SIG-M5 treated with dmso at 0.1 percent for 504 hours (cell line): ENCODE measurements around the gene PTPRD.

Source experiments
- DNase-seq: peaks from one replicate; lab custom pipeline; 2025; ENCODE audit not compliant: unreplicated experiment; lab: John Stamatoyannopoulos, UW

PTPRD gene

GRCh38 chr9:8668231-8668630 is 1944.6 kb downstream of the PTPRD start:
- DNase-seq = no peak

DNA sequence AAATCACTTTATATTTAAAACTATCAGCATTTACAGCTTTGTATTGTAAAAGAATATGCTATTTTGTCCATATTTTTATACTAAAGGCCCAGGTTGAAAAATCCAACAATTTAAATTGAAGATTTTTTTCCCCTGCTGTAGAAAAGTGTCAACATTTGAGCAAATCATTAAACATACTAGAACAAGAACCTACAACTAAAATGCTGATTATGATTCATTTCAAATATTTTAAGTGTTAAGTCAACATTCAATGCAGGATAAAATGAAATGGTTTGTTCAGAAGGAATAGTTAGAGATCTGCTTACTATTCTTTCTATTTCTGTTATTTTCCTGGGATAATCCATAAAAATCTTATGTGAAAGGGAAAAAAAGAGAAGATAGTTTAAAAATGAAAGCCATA is 1946.7 kb downstream of the PTPRD start:
- no peak for DNase-seq

- peak; percentile 28 for DNase-seq
These were observed 1952.4 kb downstream of the PTPRD start for GRCh38 chr9:8660383-8660782.

- no peak for DNase-seq
These were observed 1953.7 kb downstream of the PTPRD start for GRCh38 chr9:8659108-8659507.

DNA sequence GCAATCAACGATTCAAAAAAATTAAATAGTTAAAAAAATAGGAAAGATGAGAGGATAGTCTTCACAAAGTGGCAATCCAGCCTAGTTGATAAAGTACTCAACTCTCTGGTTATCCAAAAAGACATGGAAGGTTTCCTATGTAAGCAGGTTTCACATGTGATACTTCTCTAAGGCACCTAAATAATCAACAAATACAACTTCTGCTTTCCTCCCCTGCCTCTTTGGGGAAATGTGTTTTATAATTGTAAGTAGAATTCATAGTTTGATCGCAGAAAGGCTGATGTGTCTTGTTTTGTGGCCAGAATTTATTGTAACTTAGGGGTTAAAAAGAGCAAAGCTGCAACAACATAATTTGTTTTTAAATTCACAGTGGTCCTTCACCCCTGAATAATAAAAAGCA is 1957.7 kb downstream of the PTPRD start:
- no peak for DNase-seq

DNA sequence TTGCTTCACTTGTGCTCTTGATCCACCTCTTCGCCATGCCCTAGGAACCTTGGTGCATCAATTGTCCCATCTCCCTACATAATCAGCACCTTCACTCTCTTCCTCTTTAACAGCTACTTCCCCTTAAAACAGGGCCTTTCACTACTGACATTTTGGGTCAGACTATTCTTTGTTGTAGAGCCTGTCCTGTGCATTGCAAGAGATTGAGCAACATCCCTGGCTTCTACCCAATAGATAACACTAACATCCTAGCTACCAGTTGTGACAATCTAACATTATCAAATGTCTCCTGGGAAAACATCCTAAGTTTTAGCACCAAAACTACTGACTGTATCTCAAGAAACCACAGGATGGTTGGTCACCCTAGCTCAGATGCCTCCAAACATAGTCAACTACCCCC is 1958.9 kb downstream of the PTPRD start:
- no peak for DNase-seq

- DNase-seq = no peak
These were observed 1959.7 kb downstream of the PTPRD start for GRCh38 chr9:8653111-8653510.

DNA sequence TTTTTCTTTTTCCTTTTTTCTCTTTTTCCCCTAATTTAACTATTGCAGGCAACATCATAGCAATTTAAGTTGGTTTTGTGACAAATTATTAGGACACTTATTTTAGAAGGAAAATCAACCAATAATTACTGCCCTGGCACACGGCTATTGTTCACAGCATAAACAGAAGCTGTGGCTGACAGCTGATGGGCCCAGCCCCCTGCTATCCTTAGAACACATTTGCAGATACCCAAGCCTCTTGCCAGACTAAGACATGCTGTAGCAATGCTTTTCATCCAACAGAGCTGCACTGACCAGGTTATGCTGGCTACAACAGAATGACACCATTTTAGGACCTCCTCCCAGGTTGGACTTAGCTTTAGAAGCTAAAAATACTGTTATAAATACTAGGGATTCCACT is 1960.5 kb downstream of the PTPRD start:
- no peak for DNase-seq

DNA sequence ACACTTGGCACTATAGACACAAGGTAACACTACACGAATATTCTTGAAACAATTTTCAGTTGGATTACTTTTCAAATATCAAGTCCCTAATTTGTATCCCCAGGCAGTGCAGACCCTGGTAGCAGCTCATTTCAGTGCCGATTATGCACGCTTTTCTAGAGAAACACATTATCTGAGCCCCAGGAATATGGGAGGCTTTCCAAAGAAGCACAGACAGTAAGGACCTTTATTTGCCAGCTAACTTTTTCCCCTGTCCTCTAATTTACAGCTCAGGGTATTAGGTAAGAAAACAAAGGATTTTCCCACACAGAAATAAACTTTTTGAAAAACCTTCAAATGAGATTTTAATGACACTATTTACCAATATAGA is 1961.0 kb downstream of the PTPRD start:
- DNase-seq = no peak

GRCh38 chr9:8651070-8651845 is 1961.5 kb downstream of the PTPRD start:
- no peak for DNase-seq

DNA sequence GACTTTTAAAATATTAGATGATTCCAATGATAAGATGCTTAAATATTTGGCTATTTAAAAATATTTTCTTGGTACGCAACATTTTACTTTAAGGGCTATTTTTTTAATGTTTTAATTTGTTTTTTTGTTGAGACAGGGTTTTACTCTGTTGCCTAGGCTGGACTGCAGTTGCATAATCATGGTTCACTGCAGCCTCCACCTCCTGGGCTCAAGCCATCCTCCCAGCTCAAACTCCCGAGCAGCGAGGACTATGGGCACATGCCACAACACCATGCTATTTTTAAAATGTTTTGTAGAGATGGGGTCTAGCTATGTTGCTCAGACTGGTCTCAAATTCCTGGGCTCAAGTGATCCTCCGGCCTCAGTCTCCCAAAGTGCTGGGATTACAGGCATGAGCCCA is 1963.0 kb downstream of the PTPRD start:
- no peak for DNase-seq

DNA sequence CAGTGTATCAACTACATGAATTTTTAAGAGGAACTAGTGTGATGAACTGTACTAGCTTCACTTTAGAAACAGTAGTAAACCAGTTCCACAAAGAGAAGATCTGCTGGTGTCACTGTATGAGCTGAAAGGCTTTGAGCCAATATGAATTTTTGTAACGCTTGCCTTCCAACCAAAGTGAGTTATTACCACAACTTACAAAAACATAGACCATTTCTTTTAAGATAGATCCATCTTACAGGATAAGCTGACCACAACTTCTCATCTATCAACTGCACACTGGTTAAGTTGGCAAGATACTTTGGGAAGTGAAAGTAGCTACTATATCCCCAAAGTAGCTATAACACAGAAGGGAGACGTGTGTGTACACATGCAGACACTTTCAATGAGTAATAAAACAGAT is 1963.6 kb downstream of the PTPRD start:
- DNase-seq = peak; percentile 60

DNA sequence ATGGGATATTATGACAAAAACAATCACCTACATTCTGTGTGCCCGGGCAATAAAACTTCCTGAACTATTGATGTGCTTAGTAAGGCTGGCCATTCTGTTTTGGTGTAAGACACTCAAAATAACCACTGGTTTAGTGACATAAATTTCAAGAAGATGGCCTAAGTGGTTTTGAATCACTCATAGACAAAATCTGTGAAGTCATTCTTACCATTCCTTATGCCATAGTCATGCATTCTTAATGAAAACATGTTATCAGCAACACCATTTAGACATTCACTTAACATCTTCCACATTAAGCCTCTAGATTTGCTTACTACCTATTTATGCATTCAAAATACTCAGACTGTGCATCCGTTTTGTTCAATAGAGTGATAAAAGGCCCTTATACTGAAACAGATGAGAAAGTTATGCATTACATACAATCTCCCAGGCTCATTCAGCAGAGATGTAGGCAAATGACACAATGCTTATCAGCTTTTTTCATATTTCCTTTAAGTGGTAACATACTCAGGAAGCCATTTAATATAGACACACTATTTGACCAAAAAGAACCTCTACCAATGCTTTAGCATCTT is 1964.4 kb downstream of the PTPRD start:
- no peak for DNase-seq

DNA sequence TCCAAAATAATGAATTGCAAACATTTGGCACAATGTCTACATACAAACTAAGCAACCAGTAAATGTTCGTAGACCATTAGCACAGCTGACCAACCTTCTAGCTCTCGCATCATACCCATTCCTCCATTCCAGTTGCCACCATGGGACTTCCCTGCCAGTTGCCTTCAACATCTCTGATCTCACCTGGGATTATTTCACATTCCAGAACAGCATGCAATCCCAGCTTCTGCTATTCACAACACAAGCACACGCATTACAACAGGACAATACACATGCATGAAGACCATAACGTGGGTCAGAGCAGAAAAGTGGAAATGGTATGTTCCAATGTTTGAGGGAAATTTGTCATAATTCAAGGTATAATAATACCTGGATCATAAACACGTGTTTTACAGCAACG is 1965.0 kb downstream of the PTPRD start:
- no peak for DNase-seq

DNA sequence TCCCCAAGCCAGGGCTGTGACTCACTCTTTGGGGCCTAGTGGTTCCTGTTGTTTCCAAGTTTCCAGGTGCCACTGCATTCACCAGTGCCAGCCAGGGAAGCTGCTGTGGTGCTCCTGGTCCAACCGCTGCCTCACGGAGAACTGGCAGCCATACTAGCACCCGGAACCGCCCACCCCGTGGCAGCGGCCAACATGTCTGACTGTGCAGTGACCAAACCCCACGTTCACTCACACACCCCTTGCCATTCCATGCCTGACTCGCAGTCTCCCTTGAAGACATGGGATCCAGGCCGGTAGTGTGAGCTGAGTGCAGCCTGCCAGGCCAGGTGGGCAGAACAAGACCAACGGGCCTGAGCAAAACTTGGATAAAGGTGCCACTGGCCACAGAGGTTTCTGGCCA is 1968.2 kb downstream of the PTPRD start:
- DNase-seq = no peak

- DNase-seq = no peak
These were observed 1968.9 kb downstream of the PTPRD start for GRCh38 chr9:8643896-8644295.

GRCh38 chr9:8643464-8643863 is 1969.3 kb downstream of the PTPRD start:
- DNase-seq = no peak

GRCh38 chr9:8640761-8641160 is 1972.0 kb downstream of the PTPRD start:
- DNase-seq = no peak

DNA sequence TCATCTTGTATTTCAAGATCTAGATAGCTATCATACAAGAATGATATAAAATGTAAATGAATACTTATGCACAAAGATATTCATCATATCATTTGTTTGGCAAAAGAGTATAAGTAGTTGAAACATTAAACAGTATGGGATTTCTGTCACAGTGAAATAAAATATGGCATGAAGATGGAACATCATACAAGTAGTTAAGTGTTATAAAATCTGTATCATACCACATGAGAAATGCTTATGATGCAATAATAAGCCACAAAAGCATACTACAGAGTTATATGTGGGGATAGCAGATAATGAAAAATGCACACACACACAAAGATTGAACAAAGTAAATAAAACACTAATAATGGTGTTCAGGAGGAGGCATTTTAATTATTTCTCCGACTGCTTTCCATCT is 1975.2 kb downstream of the PTPRD start:
- no peak for DNase-seq

- no peak for DNase-seq
These were observed 1979.0 kb downstream of the PTPRD start for GRCh38 chr9:8633784-8634183.

DNA sequence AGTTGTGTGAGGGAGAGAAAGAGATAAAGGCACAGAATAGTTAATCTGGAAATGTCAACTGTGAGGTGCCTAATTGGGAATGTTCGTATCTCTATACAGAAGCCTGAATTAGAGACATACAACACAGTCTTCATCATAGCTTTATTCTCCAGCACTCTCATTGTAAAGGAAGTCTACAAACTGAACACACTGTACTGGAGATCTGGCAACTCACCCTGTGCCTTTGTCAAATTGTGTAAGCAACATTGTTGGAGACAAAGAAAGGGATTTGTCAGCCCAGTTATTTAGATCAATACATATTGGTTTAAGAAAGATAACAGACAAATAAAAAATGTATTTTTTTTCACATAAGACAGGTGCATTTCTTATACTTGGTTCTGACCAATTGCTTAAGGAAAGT is 1980.3 kb downstream of the PTPRD start:
- no peak for DNase-seq

DNA sequence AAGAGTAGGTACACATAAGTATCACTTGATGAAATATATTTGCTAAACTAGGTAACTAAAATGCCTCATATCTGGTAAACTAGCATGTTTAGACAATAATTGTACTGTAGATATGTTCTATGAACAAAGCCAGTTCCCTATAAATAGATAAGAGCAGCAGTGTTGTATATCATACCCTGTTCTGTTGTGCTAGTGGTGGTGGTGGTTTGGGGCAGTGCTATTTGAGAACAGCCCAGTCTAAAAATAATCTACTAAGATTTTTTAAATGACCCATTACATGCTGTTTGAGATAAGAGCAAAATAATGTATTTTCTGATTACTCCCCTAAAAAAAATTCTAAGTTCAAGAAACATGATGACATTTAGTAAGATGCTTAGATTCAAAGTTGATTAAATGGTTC is 1984.0 kb downstream of the PTPRD start:
- DNase-seq = no peak
